GM10266 (cell line): ENCODE data around the gene LSM14B.

Source experiments
- DNase-seq: peaks from one replicate; pipeline ENCODE4 v3.0.0; 2012; ENCODE audit errors: extremely low spot score
- TF ChIP-seq, protein P1 (sequence below): IDR thresholded peaks from 2 replicates; pipeline ENCODE4 v1.5.1; 2012; ENCODE audit warnings: mild to moderate bottlenecking, low read depth; ENCODE audit not compliant: control insufficient read depth, insufficient read depth; ENCODE audit errors: missing control alignments

The LSM14B gene

DNA sequence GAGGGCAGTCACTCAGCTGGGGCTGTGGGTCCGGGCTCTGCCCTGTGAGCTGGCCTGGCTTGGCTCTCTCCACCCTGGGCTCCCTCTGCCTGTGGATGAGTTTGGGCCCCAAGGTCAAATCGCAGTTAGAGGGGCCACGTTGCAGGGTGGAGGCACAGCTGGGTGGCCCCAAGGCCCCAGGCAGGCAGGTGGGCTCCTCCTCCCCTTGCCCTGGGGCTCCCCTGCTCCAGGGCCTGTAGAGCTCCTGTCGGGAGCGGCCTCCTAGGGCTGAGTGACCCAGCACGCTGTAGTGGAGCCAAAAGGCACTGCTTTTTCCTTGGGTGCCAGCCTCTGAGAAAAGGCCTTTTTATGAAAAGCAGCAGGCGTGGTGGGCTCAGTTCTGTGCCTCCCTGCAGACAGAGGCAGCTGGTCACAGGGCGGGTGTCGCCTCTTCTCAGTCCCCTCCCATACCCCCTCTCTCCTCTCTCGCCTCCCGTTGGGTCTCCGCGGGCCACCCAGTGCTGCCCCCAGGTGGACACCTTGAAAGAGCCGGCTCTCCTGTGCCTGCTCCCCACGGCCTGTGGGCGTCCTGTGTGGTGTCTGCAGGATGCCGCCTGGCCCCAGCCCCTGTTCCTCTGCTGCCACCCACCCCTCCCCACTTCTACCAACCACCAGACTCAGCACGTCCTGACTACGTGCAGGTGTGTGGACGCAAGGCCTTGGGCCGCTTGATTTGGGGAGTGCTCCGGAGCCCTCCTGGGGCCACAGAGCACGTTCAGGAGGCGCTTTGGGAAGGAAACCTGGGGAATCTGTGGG lies 34.5 kb downstream of the LSM14B start:
- DNase-seq: peak; percentile 88
- TF ChIP-seq, protein P1, sequence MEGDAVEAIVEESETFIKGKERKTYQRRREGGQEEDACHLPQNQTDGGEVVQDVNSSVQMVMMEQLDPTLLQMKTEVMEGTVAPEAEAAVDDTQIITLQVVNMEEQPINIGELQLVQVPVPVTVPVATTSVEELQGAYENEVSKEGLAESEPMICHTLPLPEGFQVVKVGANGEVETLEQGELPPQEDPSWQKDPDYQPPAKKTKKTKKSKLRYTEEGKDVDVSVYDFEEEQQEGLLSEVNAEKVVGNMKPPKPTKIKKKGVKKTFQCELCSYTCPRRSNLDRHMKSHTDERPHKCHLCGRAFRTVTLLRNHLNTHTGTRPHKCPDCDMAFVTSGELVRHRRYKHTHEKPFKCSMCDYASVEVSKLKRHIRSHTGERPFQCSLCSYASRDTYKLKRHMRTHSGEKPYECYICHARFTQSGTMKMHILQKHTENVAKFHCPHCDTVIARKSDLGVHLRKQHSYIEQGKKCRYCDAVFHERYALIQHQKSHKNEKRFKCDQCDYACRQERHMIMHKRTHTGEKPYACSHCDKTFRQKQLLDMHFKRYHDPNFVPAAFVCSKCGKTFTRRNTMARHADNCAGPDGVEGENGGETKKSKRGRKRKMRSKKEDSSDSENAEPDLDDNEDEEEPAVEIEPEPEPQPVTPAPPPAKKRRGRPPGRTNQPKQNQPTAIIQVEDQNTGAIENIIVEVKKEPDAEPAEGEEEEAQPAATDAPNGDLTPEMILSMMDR: peak; percentile 71

DNA sequence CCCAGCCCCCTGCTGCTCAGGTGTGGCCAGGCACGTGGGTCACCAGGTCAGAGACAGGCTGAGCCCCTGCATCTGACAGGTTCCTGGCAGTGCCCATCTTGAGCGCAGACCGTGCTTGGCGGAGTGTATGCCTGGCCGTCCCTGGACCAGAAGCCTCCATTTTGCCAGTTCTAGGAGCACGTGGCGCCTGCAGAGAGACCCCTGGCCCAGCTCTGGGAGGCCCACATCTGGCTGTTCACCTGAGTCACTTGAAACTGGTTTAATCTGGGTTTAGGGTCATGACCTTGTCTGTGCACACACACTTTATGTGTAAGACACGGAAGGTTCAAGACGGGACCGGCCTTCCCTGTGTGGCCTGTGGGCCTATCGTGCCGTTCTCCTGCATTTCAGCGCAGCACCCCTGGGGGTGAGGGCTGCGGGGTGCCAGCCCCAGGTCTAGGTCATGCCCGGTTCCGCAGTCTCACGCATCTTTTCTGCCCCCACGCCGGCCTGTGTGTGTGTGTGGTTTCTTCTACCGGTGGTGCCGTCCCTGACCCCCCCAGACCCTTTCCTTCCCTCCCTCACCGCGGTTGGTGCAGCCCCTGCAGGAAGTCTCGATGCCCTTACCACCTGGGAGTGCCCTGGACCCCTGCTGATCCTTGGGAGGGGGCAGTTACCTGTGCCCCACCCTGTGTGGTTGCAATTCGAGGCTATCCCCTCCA lies 35.3 kb downstream of the LSM14B start:
- DNase-seq: no peak
- TF ChIP-seq, protein P1: no peak

DNA sequence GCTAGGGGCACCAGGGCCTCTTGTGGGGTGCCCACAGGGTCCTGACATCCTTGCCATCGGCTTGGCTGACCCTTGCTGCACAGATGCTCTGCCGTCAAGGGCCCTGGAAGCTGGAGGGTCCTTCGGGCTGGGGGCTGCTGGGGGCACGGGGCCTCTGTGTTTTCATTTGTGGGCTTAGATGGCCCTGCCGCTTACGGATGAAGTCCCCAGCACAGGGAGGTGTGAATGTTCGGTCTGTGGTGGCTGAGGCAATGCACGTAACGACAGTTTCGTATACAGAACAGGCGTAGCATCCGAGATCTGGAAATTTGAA lies 35.8 kb downstream of the LSM14B start:
- DNase-seq: no peak
- TF ChIP-seq, protein P1: no peak

DNA sequence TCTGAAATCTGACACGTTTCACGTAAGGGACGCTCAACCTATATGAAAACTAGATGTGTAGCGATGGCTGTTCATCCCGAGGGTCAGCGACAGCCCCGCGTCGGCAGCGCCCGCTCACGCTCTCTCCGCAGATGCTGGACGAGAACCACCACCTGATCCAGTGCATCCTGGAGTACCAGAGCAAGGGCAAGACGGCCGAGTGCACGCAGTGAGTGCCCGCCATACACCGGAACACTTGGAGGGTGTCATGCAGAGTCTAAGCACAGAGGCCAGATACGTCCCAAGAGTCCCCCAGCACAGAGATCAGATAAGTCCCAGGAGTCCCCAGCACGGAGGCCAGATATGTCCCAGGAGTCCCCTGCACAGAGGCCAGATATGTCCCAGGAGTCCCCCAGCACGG lies 36.3 kb downstream of the LSM14B start:
- TF ChIP-seq, protein P1: no peak
- DNase-seq: no peak

DNA sequence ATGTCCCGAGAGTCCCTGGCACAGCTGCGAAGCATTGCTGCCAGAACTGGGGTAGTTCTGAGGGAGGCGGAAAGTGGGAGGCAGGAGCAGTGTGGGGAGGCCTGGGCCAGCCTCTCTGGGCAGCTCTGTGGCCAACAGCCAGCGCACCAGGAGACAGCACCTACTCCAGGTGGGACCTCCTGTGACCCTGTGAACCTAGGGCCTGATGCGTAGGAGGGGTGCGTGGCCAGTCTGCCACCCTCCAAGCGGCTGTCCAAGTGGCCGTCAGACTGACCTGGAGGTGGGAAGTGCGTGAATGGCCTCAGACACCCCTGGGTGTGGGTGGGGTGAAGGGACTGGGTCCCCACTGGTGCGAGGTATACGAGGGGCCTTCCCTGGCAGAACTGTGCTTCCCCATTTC lies 36.8 kb downstream of the LSM14B start:
- TF ChIP-seq, protein P1: no peak
- DNase-seq: no peak

DNA sequence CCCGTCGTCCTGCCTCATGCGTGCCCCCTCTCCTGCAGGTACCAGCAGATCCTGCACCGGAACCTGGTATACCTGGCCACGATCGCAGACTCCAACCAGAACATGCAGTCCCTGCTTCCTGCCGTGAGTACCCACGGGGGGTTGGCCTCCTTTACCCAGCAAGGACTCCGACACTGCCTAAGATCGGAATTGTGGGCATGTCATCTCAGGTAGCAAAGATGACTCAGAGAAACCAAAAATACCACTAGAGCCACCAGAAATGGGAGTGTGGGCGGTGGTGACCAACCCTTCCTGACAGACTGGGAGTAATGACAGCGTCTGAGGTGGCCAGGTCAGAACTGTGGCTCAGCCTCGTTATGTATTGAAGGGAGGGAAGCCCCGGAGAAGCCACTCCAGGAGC lies 37.6 kb downstream of the LSM14B start:
- TF ChIP-seq, protein P1: no peak
- DNase-seq: peak; percentile 74

DNA sequence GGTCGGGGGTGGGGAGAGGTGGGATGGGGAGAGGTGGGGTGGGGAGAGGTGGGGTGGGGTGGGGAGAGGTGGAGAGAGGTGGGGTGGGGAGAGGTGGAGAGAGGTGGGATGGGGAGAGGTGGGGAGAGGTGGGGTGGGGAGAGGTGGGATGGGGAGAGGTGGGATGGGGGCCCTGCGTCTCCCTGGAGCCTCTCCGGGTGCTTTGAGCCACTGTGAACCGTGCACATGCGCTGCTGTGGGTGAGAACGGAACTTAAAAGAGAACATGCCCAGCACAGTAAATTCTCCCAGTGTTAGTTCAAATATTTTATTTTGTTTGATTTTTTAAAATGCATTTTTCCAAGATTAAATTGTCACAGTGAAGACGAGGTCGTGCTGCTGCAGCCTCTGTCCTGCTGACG lies 38.0 kb downstream of the LSM14B start:
- no peak for DNase-seq
- TF ChIP-seq, protein P1: no peak
